Karpas-422 (cell line): ENCODE results near the gene TRERF1. TPM values are rescaled to one million over a fixed set of nuclear protein-coding genes. Genes with fewer than 3 reads are reported as not detected.

Experiments used
- DNase-seq: peaks from one replicate; pipeline ENCODE4 v3.0.0-alpha.2; 2015
- H2AFZ ChIP-seq: fragments of 200-600 bp; sonication (generic); 2 replicates; pipeline ENCODE4 v1.6.1; 2014; ENCODE audit warnings: antibody characterized with exemption, low read length, mixed read lengths
- H3K27ac ChIP-seq: fragments of 200-600 bp; sonication (generic); 2 replicates; pipeline ENCODE4 v1.5.1; 2014; ENCODE audit warnings: mild to moderate bottlenecking, low read length, moderate library complexity
- H3K27me3 ChIP-seq: fragments of 200-600 bp; sonication (generic); 2 replicates; pipeline ENCODE4 v1.6.1; 2014; ENCODE audit warnings: low read length, mixed read lengths
- H3K36me3 ChIP-seq: fragments of 200-600 bp; sonication (generic); 2 replicates; pipeline ENCODE4 v1.6.1; 2014; ENCODE audit warnings: low read length, mixed read lengths; ENCODE audit not compliant: insufficient read depth
- H3K4me1 ChIP-seq: fragments of 200-600 bp; sonication (generic); 2 replicates; pipeline ENCODE4 v1.6.1; 2014; ENCODE audit warnings: mild to moderate bottlenecking, low read length, mixed read lengths
- H3K4me2 ChIP-seq: fragments of 200-600 bp; sonication (generic); 2 replicates; pipeline ENCODE4 v1.6.1; 2014; ENCODE audit warnings: low read length, low read depth, mild to moderate bottlenecking; ENCODE audit not compliant: poor library complexity, severe bottlenecking
- H3K4me3 ChIP-seq: fragments of 200-600 bp; sonication (generic); 2 replicates; pipeline ENCODE4 v1.5.1; 2014; ENCODE audit warnings: mild to moderate bottlenecking, antibody characterized with exemption, low read length, mixed read lengths
- H3K79me2 ChIP-seq: fragments of 200-600 bp; sonication (generic); 2 replicates; pipeline ENCODE4 v1.6.1; 2014; ENCODE audit warnings: mild to moderate bottlenecking, low read length, mixed read lengths
- H3K9ac ChIP-seq: fragments of 200-600 bp; sonication (generic); 2 replicates; pipeline ENCODE4 v1.6.0; 2014; ENCODE audit warnings: low read length
- H3K9me2 ChIP-seq: fragments of 200-600 bp; sonication (generic), shearing (Covaris generic); replicated peaks from 2 replicates; pipeline ENCODE4 v1.6.0; 2014; ENCODE audit warnings: mild to moderate bottlenecking, low read length, moderate library complexity; ENCODE audit not compliant: insufficient read depth
- H3K9me3 ChIP-seq: fragments of 300-700, 200-600 bp; sonication (generic); 2 replicates; pipeline ENCODE4 v1.6.1; 2014; ENCODE audit warnings: low read length, mixed read lengths
- H4K20me1 ChIP-seq: fragments of 200-600 bp; sonication (generic); 2 replicates; pipeline ENCODE4 v1.6.1; 2014; ENCODE audit warnings: mild to moderate bottlenecking, antibody characterized with exemption, low read length, low read depth; ENCODE audit not compliant: insufficient read depth
- total RNA-seq: library from RNA; depleted of rRNA; stranded (reverse); fragments of >200 nt; shearing (Covaris generic); gene quantifications from 2 replicates; pipeline ENCODE4 v1.2.3, GENCODE V29; 2014; ENCODE audit warnings: low replicate concordance

TRERF1 gene
- total RNA-seq, 1 experiment from 2014 or later: 32.7 TPM

DNA sequence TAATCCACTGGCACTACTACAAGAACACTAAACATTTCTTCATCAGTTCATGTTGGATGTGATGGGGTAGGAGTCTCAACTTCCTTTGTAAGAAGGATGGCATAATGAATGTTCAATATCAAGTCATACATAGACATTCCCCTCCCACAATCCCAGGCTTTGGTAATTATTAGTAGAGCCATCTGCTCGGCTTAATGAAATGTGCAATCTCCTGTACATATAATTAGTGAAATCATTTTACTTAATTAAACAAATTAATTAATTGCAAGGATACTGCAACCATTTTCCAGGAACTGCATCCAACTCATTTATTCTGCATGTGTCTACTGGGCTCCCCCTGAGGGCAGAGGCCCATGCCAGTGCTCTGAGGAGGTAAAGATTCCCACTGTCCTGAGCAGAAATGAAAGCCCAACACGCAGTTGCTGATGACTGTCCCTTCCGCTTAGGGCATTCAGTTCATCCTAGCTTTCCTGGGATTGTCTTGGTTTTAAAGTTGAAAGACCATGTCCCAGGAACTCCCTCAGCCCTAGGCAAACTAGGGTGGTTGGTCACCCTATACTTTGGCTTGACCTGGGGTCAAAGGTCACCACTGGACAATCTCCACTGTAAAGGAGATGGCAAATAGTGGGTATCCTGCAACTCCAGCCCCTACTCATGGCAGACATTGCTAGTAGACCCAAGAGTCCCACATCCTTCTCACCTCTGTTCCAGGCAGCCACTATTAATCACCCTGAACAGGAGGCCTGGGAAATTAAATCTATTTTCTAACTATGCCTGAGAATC lies 109.8 kb downstream of the TRERF1 start:
- Histone ChIP-seq H3K4me2 (no peak overlapping the region), H3K9me3 (no peaks in the 10 kb centered on the region), H4K20me1 (no peaks in the 10 kb centered on the region), H3K4me3 (no peak overlapping the region), H3K27ac (no peak overlapping the region), H3K27me3 (no peaks in the 10 kb centered on the region), H3K79me2 (peaks cover 99% of the 10 kb centered on the region), H3K4me1 (no peaks in the 10 kb centered on the region), H3K36me3 (peaks cover 5% of the 10 kb centered on the region; the same call in 1 of the 2 replicates), H3K9ac (no peak overlapping the region), H2AFZ (no peak overlapping the region), H3K9me2 (no peaks in the 10 kb centered on the region)
- no peak for DNase-seq

DNA sequence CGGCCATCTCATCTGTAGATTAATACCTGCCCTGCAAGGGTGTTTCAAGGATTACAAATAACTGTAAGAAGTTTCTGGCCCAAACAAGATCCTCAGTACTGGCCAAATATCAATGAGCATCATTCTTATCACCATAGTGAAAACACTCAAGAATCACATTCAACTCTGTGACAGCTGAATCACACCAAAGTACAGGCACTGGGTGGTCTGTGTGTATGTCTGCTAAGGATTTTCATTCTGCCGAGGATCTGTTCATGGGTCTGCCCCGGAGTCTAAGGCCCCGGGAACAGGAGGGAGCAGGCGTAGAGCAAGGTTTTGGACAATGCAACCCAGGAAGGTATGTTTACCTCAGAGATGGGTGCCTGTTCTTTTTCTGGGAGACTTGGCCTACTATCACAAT lies 110.5 kb downstream of the TRERF1 start:
- Histone ChIP-seq H3K79me2 (peaks cover 99% of the 10 kb centered on the region), H3K9me3 (no peaks in the 10 kb centered on the region), H3K9ac (no peak overlapping the region), H4K20me1 (no peaks in the 10 kb centered on the region), H3K27ac (no peak overlapping the region), H3K36me3 (peaks cover 5% of the 10 kb centered on the region; the same call in 1 of the 2 replicates), H3K9me2 (no peaks in the 10 kb centered on the region), H3K4me2 (no peak overlapping the region), H3K27me3 (no peaks in the 10 kb centered on the region), H3K4me1 (no peaks in the 10 kb centered on the region), H3K4me3 (no peak overlapping the region), H2AFZ (no peak overlapping the region)
- no peak for DNase-seq

DNA sequence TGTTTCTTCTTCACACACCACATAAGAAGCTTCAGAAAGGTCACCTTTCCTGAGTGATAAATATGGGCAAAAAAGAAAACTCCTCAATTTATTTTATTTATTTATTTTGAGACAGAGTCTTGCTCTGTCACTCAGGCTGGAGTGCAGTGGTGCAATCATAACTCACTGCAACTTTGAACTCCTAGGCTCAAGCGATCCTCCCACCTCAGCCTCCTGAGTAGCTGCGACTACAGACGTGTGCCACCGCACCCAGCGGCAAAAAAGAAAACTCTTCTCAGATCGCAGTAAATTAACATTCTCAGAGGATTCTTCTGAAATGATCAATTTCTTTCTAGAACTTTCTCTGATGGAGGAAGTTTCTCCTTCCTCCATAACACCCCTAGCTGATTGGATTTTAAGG lies 111.2 kb downstream of the TRERF1 start:
- no peak for DNase-seq
- no peaks in the 10 kb centered on the region for H3K9me3 ChIP-seq
- H3K4me1 ChIP-seq: no peaks in the 10 kb centered on the region
- H3K36me3 ChIP-seq: peaks cover 5% of the 10 kb centered on the region; the same call in 1 of the 2 replicates
- H3K4me3 ChIP-seq: no peak overlapping the region
- peaks cover 100% of the 10 kb centered on the region for H3K79me2 ChIP-seq
- no peak overlapping the region for H3K27ac ChIP-seq
- H3K9ac ChIP-seq: no peak overlapping the region
- no peak overlapping the region for H2AFZ ChIP-seq
- no peak overlapping the region for H3K4me2 ChIP-seq
- no peaks in the 10 kb centered on the region; the same call in 1 of the 2 replicates for H4K20me1 ChIP-seq
- no peaks in the 10 kb centered on the region for H3K9me2 ChIP-seq
- no peaks in the 10 kb centered on the region for H3K27me3 ChIP-seq

DNA sequence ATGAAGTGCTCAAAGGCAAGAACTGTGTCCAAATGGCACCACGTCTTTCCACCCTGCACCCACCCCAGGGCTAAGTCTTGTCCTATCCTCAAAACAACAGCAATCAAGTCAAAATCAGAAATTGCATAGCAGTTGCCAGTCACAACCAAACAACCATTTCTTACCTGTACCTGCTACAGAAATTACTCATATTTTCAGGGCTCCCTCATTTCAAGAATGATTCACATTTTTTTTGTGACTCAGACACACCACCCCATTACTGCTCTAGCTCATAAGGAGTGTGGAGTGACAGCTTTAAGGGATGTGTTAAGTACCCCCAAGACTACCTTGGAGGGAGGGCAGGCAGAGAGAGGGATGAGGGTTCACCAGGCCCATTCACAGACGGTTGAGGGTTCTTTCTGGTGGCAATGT lies 111.7 kb downstream of the TRERF1 start:
- H3K4me1 ChIP-seq: no peaks in the 10 kb centered on the region
- H3K9me2 ChIP-seq: no peaks in the 10 kb centered on the region
- no peak overlapping the region for H3K4me2 ChIP-seq
- H3K9me3 ChIP-seq: no peaks in the 10 kb centered on the region
- no peaks in the 10 kb centered on the region for H3K27me3 ChIP-seq
- H3K4me3 ChIP-seq: no peak overlapping the region
- H3K79me2 ChIP-seq: peaks cover 100% of the 10 kb centered on the region
- H3K9ac ChIP-seq: no peak overlapping the region
- no peak overlapping the region for H3K27ac ChIP-seq
- no peaks in the 10 kb centered on the region; the same call in 1 of the 2 replicates for H4K20me1 ChIP-seq
- no peak overlapping the region for H2AFZ ChIP-seq
- DNase-seq: no peak
- H3K36me3 ChIP-seq: peaks cover 4% of the 10 kb centered on the region; the same call in 1 of the 2 replicates

DNA sequence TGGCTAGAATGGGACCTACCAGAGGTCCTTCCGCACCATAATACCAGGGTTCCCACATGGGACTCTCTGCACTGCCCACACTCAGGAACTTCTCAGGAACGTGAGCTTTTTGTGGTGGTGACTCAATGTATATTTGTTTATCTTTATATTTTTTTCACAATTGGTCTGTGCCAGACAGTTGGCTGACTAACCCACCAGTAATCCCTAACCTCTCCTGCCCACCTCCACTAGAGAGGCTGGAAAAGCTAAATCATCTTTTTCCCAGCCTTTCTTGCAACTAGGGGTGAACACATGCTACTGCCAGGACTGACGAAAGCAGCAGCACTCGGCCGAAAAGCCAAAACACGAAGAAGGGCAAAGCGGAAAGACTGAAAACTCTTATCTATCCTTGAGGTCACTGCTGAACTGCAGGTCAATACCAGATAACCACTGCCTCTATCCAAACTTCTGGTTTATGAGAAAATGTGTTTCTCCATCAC lies 112.9 kb downstream of the TRERF1 start:
- H3K9me2 ChIP-seq: no peaks in the 10 kb centered on the region
- no peak overlapping the region for H3K4me3 ChIP-seq
- H4K20me1 ChIP-seq: no peaks in the 10 kb centered on the region; the same call in 1 of the 2 replicates
- no peak overlapping the region for H2AFZ ChIP-seq
- no peak overlapping the region for H3K27ac ChIP-seq
- H3K9me3 ChIP-seq: no peaks in the 10 kb centered on the region
- no peaks in the 10 kb centered on the region; the same call in 1 of the 2 replicates for H3K36me3 ChIP-seq
- DNase-seq: no peak
- H3K4me2 ChIP-seq: no peak overlapping the region
- no peaks in the 10 kb centered on the region for H3K27me3 ChIP-seq
- peaks cover 100% of the 10 kb centered on the region for H3K79me2 ChIP-seq
- H3K4me1 ChIP-seq: no peaks in the 10 kb centered on the region
- H3K9ac ChIP-seq: no peak overlapping the region

DNA sequence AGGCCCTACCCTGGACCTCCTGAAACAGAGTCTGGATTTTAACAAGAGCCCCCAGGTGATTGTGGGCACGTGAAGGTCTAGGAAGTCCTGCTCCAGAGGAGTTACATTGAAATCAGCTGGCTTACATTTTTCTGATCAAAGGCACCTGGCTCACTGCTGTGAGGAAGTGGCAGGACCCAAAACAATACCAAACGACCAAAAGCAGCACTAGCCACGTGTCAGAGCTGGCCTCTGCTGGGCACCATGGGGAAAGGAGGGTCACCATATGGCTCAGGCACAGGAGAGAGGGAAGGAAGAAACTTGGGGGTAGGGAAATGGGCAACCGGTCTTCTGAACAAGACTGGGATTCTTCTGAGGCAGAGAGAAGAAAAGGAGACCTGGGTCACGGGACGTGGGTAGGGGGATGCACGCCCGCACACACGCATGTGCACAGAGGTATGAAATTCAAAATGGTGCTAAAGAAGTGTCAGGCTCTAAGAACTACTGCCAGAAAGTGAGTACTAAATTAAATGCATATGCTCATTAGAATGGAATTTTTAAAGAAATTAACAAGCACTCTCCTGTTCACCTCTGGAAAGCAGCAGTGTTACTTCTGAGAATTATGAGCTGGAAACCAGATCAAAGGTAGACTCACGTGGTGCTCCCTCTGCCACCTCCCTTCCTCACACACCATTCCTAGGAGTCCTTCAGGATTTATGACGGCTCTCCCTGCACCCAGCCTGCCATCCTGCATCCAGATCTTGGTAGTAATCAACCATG lies 113.6 kb downstream of the TRERF1 start:
- H3K9me2 ChIP-seq: no peaks in the 10 kb centered on the region
- H3K27me3 ChIP-seq: no peaks in the 10 kb centered on the region
- H3K4me2 ChIP-seq: no peak overlapping the region

DNA sequence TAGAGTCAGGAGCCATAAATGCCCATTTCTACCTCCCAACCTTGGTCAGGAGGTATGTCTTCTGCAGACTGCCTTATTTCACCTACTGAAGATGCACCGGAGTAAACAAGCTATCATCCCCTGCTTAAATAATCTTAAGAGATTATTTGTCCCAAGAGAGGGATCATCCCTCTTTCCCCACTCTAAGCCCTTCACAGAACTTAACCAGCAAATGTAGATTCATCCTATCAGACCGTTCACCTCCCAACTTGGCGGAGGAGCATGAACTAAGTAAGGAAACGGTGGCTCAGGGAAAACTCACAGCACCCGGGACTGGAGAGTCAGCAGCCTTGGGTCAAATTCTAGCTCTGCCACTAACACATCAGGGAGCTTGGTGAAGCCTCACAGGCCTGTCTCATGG lies 115.3 kb downstream of the TRERF1 start:
- peaks cover 99% of the 10 kb centered on the region for H3K79me2 ChIP-seq
- no peak overlapping the region for H3K27ac ChIP-seq
- DNase-seq: no peak
- H4K20me1 ChIP-seq: no peaks in the 10 kb centered on the region; the same call in 1 of the 2 replicates
- no peaks in the 10 kb centered on the region for H3K36me3 ChIP-seq
- H3K4me2 ChIP-seq: no peak overlapping the region
- no peak overlapping the region for H2AFZ ChIP-seq
- H3K27me3 ChIP-seq: no peaks in the 10 kb centered on the region
- no peak overlapping the region for H3K9ac ChIP-seq
- peaks cover 3% of the 10 kb centered on the region; the same call in 1 of the 2 replicates for H3K4me1 ChIP-seq
- no peaks in the 10 kb centered on the region for H3K9me2 ChIP-seq
- no peaks in the 10 kb centered on the region for H3K9me3 ChIP-seq
- H3K4me3 ChIP-seq: no peak overlapping the region

More for the DNA sequence above, 113.6 kb downstream of the TRERF1 start:
- no peaks in the 10 kb centered on the region for H3K4me1 ChIP-seq
- H3K79me2 ChIP-seq: peaks cover 100% of the 10 kb centered on the region
- H3K9ac ChIP-seq: no peak overlapping the region
- H3K4me3 ChIP-seq: no peak overlapping the region
- H4K20me1 ChIP-seq: no peaks in the 10 kb centered on the region; the same call in 1 of the 2 replicates
- H2AFZ ChIP-seq: no peak overlapping the region
- no peak overlapping the region for H3K27ac ChIP-seq
- H3K36me3 ChIP-seq: no peaks in the 10 kb centered on the region; the same call in 1 of the 2 replicates
- no peaks in the 10 kb centered on the region for H3K9me3 ChIP-seq
- no peak for DNase-seq

DNA sequence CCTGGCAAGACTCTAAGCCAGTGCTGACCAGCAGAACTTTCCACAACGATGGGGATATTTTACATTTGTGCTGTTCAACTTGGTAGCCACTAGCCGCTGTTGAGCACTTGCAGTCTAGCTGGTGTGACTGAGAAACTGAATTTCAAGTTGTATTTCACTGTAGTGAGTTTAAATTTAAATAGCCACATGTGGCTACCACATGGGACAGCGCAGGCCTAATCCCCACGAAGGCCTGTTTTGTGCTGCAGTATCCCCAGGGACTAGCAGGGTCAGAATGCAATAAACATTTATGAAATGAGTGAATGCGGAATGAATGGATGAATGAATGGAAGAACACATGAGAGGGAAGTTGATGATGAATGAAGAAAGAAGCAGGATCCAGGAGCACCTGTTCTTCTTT lies 115.8 kb downstream of the TRERF1 start:
- H3K27ac ChIP-seq: no peak overlapping the region
- H3K9ac ChIP-seq: no peak overlapping the region
- no peak overlapping the region for H3K4me2 ChIP-seq
- H3K9me2 ChIP-seq: no peaks in the 10 kb centered on the region
- DNase-seq: no peak
- H3K79me2 ChIP-seq: peaks cover 99% of the 10 kb centered on the region
- H3K9me3 ChIP-seq: no peaks in the 10 kb centered on the region
- H2AFZ ChIP-seq: no peak overlapping the region
- H4K20me1 ChIP-seq: no peaks in the 10 kb centered on the region; the same call in 1 of the 2 replicates
- peaks cover 8% of the 10 kb centered on the region for H3K4me1 ChIP-seq
- H3K27me3 ChIP-seq: no peaks in the 10 kb centered on the region
- no peaks in the 10 kb centered on the region for H3K36me3 ChIP-seq
- H3K4me3 ChIP-seq: no peak overlapping the region
